ENCODE results near the gene SUN2. TPM values are rescaled to one million over a fixed set of nuclear protein-coding genes. Genes with fewer than 3 reads are reported as not detected.

SUN2 gene
- total and polyA plus RNA-seq, 2 of the 8 experiments (the other 6 are each of a cell fraction or from before 2014, with no cell fraction given), result 5.1 to 10.5 TPM

- H4K8ac ChIP-seq (ENCODE audit: extremely low read depth, insufficient read depth, low read length), result no peak overlapping the region
- H4K20me1 ChIP-seq (replicated peaks in 1 of 2; ENCODE audit: control insufficient read depth in 1 of 2, insufficient read depth in 2 of 2, low read length in 2 of 2), result peaks cover 7 to 16% of the 10 kb centered on the region in 2 experiments
- DNase-seq (ENCODE audit: low read depth in 1 of 2, low spot score in 2 of 2), result no peak
- H2BK5ac ChIP-seq (ENCODE audit: low read depth, low read length), result no peak overlapping the region
- H3K79me2 ChIP-seq (ENCODE audit: control insufficient read depth in 1 of 2, insufficient read depth in 2 of 2, low read length in 2 of 2), result no peaks in the 10 kb centered on the region
- H3K4me1 ChIP-seq (replicated peaks in 1 of 4; ENCODE audit: control insufficient read depth in 3 of 4, insufficient read depth in 4 of 4, low read length in 3 of 4), result no peaks in the 10 kb centered on the region
- no peak overlapping the region for H4K91ac ChIP-seq (replicated peaks; ENCODE audit: insufficient read length, low read length)
- no peak overlapping the region for H3K14ac ChIP-seq (ENCODE audit: insufficient read length)
- no peak overlapping the region for H2AFZ ChIP-seq (ENCODE audit: low read length)
- H3K18ac ChIP-seq (ENCODE audit: extremely low read depth, low read length), result no peak overlapping the region
- H3K56ac ChIP-seq (replicated peaks; ENCODE audit: insufficient read length, low read depth, low read length), result no peak overlapping the region
- ChIA-PET CTCF (ENCODE audit: partially characterized antibody) (interaction anchor here (0.7 to 10.8 kb wide), 24 partner anchors 10 to 964 kb away, joined by 3 to 116 read pairs (median 5); partner anchors contain the start of gene GTPBP1), POLR2A (ENCODE audit: partially characterized antibody) (interaction anchor here (0.6 to 2.2 kb wide), 9 partner anchors 8 to 137 kb away, joined by 3 to 9 read pairs (median 3); partner anchors contain the start of gene GTPBP1)
- H4K5ac ChIP-seq (ENCODE audit: insufficient read length, low read depth, low read length), result no peak overlapping the region
- H2BK120ac ChIP-seq (replicated peaks; ENCODE audit: low read depth, low read length), result no peak overlapping the region
- FAIRE-seq, result peak; percentile 63
- 93% methylated on average over 3 of the region's 3 CpGs; no CpG with 5 or more reads in 1 of the 2 experiments for WGBS, 2 experiments (ENCODE audit: extremely low coverage in 1 of 2, insufficient coverage in 1 of 2, insufficient read length in 1 of 2, insufficient replicate concordance in 2 of 2, low coverage in 1 of 2, low lambda C conversion rate in 2 of 2, missing lambda C conversion rate in 1 of 2)
- no peaks in the 10 kb centered on the region for H3K9me3 ChIP-seq (ENCODE audit: insufficient read depth in 2 of 2, low read depth in 1 of 2, low read length in 1 of 2)
- no peak overlapping the region for H3K4ac ChIP-seq (replicated peaks; ENCODE audit: insufficient read length, low read depth, low read length)
- no peak overlapping the region for H3K27ac ChIP-seq (ENCODE audit: low read depth, low read length)
- H3K23ac ChIP-seq (ENCODE audit: insufficient read length), result no peak overlapping the region
- no peaks in the 10 kb centered on the region for H3K23me2 ChIP-seq (ENCODE audit: low read depth, low read length)
- no peaks in the 10 kb centered on the region for H3K27me3 ChIP-seq (replicated peaks in 1 of 4; ENCODE audit: control insufficient read depth in 3 of 4, extremely low read depth in 1 of 4, insufficient read depth in 3 of 4, low read length in 3 of 4)
- no peak overlapping the region for H2AK5ac ChIP-seq (ENCODE audit: low read depth, low read length)
- H3K4me3 ChIP-seq (ENCODE audit: extremely low read depth in 1 of 4, insufficient read depth in 2 of 4, low read depth in 3 of 4, low read length in 4 of 4), result no peak overlapping the region
- H2BK20ac ChIP-seq (ENCODE audit: low read length), result no peak overlapping the region
- H2BK15ac ChIP-seq (ENCODE audit: low read length), result no peak overlapping the region
- no peaks in the 10 kb centered on the region for H3K79me1 ChIP-seq (ENCODE audit: low read depth, low read length)
- H3K36me3 ChIP-seq (ENCODE audit: control insufficient read depth in 2 of 4, insufficient read depth in 4 of 4, low read length in 3 of 4), result peaks cover 24 to 88% (median 72%) of the 10 kb centered on the region in 4 experiments
- H3K4me2 ChIP-seq (ENCODE audit: insufficient read depth in 1 of 2, low read depth in 2 of 2, low read length in 2 of 2), result no peak overlapping the region
- no peak overlapping the region for H3K9ac ChIP-seq (replicated peaks in 1 of 4; ENCODE audit: extremely low read depth in 1 of 4, low read depth in 3 of 4, low read length in 3 of 4)
- no peak overlapping the region for H2BK12ac ChIP-seq (ENCODE audit: low read depth, low read length)
- TF ChIP-seq HDAC2 (IDR thresholded peaks at IDR 0.05; ENCODE audit: borderline replicate concordance in 1 of 2, low read depth in 2 of 2, low read length in 2 of 2), result no peak
- no peak for TF ChIP-seq SAP30 (IDR thresholded peaks at IDR 0.05; ENCODE audit: insufficient read depth, insufficient replicate concordance, low read length)
- no peak for TF ChIP-seq NANOG (IDR thresholded peaks at IDR 0.05; ENCODE audit: insufficient read depth, low read depth, low read length, poor library complexity, severe bottlenecking)
- no peak for TF ChIP-seq SP2 (IDR thresholded peaks at IDR 0.05; ENCODE audit: low read length)
- no peak for TF ChIP-seq TEAD4 (IDR thresholded peaks at IDR 0.05; ENCODE audit: low read depth, low read length)
- TF ChIP-seq PHF8 (conservative IDR thresholded peaks at IDR 0.05; ENCODE audit: low read depth, low read length), result no peak
- peak in 1 of 2 experiments; percentile 37; a peak in 2 of 4 replicates for TF ChIP-seq RAD21 (IDR thresholded peaks at IDR 0.05 in 1 of 2, conservative IDR thresholded peaks at IDR 0.05 in 1 of 2; ENCODE audit: low read depth in 2 of 2, low read length in 2 of 2)
- peak; percentile 45 to 72 (median 54) for TF ChIP-seq CTCF (IDR thresholded peaks at IDR 0.05; ENCODE audit: control extremely low read depth in 1 of 3, insufficient read depth in 1 of 3, low read depth in 1 of 3, low read length in 3 of 3)
- TF ChIP-seq NRF1 (IDR thresholded peaks at IDR 0.05; ENCODE audit: low read depth, low read length), result no peak
Measured at GRCh38 chr22:38724926-38725571, 30.7 kb downstream of the SUN2 start.
